ENCODE measurements around the gene MAP2K7. TPM values are rescaled to one million over a fixed set of nuclear protein-coding genes. Genes with fewer than 3 reads are reported as not detected.

The MAP2K7 gene
- total RNA-seq, 1 experiment from 2014 or later: 37.4 TPM

DNA sequence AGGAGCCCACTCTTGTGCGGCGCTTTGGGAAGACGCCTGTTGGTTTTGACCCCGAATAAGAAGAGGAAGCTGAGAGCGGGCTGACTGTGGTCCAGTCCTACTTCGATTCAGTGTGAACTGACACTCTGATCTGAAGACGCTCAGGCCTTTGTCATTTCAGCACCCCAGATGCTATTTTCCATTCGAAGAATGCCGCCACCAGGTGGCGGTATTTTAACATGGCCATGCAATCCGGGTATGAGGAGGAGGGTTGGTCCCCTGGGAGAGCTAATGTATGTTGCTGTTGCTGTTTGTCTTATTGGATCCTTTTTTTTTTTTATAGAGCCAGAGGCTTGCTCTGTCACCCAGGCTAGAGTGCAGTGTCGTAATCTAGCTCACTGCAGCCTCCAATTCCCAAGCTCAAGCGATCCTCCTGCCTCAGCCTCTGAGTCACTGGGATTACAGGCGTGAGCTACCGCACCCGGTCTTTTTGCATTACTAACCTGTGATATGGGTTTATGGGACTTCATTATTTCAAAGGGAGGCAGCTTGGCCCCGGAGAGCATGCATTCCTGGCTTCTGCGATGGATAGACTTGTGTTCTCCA lies 40.6 kb downstream of the MAP2K7 start:
- H3K36me3 ChIP-seq (ENCODE audit: control insufficient read depth, insufficient read depth, low read length): peaks cover 3% of the 10 kb centered on the region
- Mint-ChIP-seq H3K9me3 (ENCODE audit: unreplicated experiment) (no peaks in the 10 kb centered on the region), H3K27me3 (ENCODE audit: insufficient read depth, unreplicated experiment) (no peaks in the 10 kb centered on the region), H3K27ac (ENCODE audit: unreplicated experiment) (peak overlapping the region; percentile 95), H3K36me3 (ENCODE audit: insufficient read depth, unreplicated experiment) (peaks cover 60% of the 10 kb centered on the region), H3K4me1 (ENCODE audit: low read depth, unreplicated experiment) (peaks cover 6% of the 10 kb centered on the region), H3K4me3 (ENCODE audit: unreplicated experiment) (peak overlapping the region; percentile 92)
- ChIA-PET POLR2A (interaction anchor here (0.5 to 2.1 kb wide), 17 partner anchors 8 to 315 kb away, joined by 3 to 15 read pairs (median 4); partner anchors contain the start of genes CERS4, LRRC8E, PET100 and SNAPC2), CTCF (interaction anchor here (0.5 to 2.3 kb wide), 17 partner anchors 13 to 658 kb away, joined by 3 to 27 read pairs (median 5); partner anchors contain the start of genes ELAVL1, FBN3, MAP2K7 and SNAPC2)
- BruUV-seq (replicated peaks): TSS peak; percentile 87
- H3K4me1 ChIP-seq: no peaks in the 10 kb centered on the region; the same call in 1 of the 2 replicates
- intact Hi-C loops (cut with micrococcal nuclease; ENCODE audit: unreplicated experiment): loop anchor here (1.0 to 10.0 kb wide), 3 partner anchors 58 to 211 kb away; no protein-coding TSS in a partner anchor
- TF ChIP-seq, protein P1, sequence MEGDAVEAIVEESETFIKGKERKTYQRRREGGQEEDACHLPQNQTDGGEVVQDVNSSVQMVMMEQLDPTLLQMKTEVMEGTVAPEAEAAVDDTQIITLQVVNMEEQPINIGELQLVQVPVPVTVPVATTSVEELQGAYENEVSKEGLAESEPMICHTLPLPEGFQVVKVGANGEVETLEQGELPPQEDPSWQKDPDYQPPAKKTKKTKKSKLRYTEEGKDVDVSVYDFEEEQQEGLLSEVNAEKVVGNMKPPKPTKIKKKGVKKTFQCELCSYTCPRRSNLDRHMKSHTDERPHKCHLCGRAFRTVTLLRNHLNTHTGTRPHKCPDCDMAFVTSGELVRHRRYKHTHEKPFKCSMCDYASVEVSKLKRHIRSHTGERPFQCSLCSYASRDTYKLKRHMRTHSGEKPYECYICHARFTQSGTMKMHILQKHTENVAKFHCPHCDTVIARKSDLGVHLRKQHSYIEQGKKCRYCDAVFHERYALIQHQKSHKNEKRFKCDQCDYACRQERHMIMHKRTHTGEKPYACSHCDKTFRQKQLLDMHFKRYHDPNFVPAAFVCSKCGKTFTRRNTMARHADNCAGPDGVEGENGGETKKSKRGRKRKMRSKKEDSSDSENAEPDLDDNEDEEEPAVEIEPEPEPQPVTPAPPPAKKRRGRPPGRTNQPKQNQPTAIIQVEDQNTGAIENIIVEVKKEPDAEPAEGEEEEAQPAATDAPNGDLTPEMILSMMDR (IDR thresholded peaks at IDR 0.05; ENCODE audit: insufficient read depth in 1 of 2, low read depth in 1 of 2, low read length in 1 of 2, severe bottlenecking in 1 of 2, unreplicated experiment in 1 of 2): peak; percentile 77 to 87
- peak; percentile 87 to 88 for DNase-seq
- H3K9me3 ChIP-seq: no peaks in the 10 kb centered on the region
- no peaks in the 10 kb centered on the region for H3K27me3 ChIP-seq (replicated peaks; ENCODE audit: control insufficient read depth, insufficient read depth, low read length)
- peak overlapping the region; percentile 66 for H3K4me3 ChIP-seq (ENCODE audit: low read depth, low read length)

DNA sequence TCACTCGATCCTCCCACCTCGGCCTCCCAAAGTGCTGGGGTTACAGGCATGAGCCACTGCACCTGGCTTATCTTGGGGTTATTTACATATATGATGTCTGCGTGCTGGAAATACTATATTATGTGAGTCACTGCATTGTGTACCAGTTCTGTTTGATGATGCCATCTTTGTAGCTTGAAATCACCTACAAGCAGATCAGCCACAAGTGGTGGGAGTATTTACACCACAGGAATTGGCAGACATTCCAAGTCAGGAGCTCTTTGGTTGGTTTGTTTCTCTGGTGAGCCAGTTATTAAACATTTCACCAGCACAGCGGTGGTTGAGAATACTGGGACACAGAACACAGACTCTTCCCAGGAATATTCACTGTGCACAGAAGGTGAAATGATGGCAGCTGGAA lies 44.3 kb downstream of the MAP2K7 start:
- no peaks in the 10 kb centered on the region for H3K27me3 Mint-ChIP-seq (ENCODE audit: insufficient read depth, unreplicated experiment)
- H3K4me1 Mint-ChIP-seq (ENCODE audit: low read depth, unreplicated experiment): peaks cover 11% of the 10 kb centered on the region
- H3K4me1 ChIP-seq: no peaks in the 10 kb centered on the region; the same call in none of the 2 replicates
- H3K36me3 Mint-ChIP-seq (ENCODE audit: insufficient read depth, unreplicated experiment): peaks cover 30% of the 10 kb centered on the region
- TF ChIP-seq, protein P1 (IDR thresholded peaks at IDR 0.05; ENCODE audit: insufficient read depth in 1 of 2, low read depth in 1 of 2, low read length in 1 of 2, severe bottlenecking in 1 of 2, unreplicated experiment in 1 of 2): no peak
- intact Hi-C loops (cut with micrococcal nuclease; ENCODE audit: unreplicated experiment): loop anchor here (10.0 kb wide), 1 partner anchor 207 kb away; no protein-coding TSS in a partner anchor
- no peaks in the 10 kb centered on the region for H3K27me3 ChIP-seq (replicated peaks; ENCODE audit: control insufficient read depth, insufficient read depth, low read length)
- no peak overlapping the region for H3K27ac Mint-ChIP-seq (ENCODE audit: unreplicated experiment)
- H3K36me3 ChIP-seq (ENCODE audit: control insufficient read depth, insufficient read depth, low read length): no peaks in the 10 kb centered on the region
- no peaks in the 10 kb centered on the region for H3K9me3 ChIP-seq
- no peak for DNase-seq
- no TSS peak for BruUV-seq (replicated peaks)
- ChIA-PET POLR2A (no interaction called here), CTCF (no interaction called here)
- H3K4me3 Mint-ChIP-seq (ENCODE audit: unreplicated experiment): no peak overlapping the region
- no peak overlapping the region for H3K4me3 ChIP-seq (ENCODE audit: low read depth, low read length)
- no peaks in the 10 kb centered on the region for H3K9me3 Mint-ChIP-seq (ENCODE audit: unreplicated experiment)

DNA sequence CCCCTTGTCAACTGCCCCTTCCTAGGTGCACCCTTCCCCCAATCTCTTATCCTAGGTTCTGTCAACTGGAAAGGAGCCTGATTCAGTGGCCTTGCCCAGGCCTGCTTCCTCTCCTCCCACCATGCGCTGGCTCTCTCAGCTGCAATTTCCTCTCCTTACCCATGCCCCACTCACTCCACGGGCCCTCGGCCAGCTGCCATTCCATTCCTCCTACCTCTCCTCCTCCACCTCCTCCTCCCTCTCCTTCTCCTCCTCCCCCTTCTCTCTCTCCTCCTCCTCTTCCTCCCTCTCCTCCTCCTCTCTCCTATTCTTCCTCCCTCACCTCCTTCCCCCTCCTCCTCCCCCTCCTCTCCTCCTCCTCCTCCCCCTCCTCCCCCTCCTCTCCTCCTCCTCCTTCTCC lies 49.4 kb downstream of the MAP2K7 start:
- no peak overlapping the region for H3K4me3 ChIP-seq (ENCODE audit: low read depth, low read length)
- H3K36me3 ChIP-seq (ENCODE audit: control insufficient read depth, insufficient read depth, low read length): no peaks in the 10 kb centered on the region; the same call in 1 of the 2 replicates
- TF ChIP-seq, protein P1 (IDR thresholded peaks at IDR 0.05; ENCODE audit: insufficient read depth in 1 of 2, low read depth in 1 of 2, low read length in 1 of 2, severe bottlenecking in 1 of 2, unreplicated experiment in 1 of 2): no peak
- ChIA-PET POLR2A (interaction anchor here (0.6 kb wide), 1 partner anchor 24 kb away, joined by 15 read pairs; no protein-coding TSS in a partner anchor), CTCF (no interaction called here)
- no TSS peak for BruUV-seq (replicated peaks)
- no peaks in the 10 kb centered on the region for H3K27me3 Mint-ChIP-seq (ENCODE audit: insufficient read depth, unreplicated experiment)
- no peaks in the 10 kb centered on the region; the same call in 1 of the 2 replicates for H3K4me1 ChIP-seq
- no peak overlapping the region for H3K4me3 Mint-ChIP-seq (ENCODE audit: unreplicated experiment)
- H3K9me3 Mint-ChIP-seq (ENCODE audit: unreplicated experiment): no peaks in the 10 kb centered on the region
- peaks cover 31% of the 10 kb centered on the region for H3K36me3 Mint-ChIP-seq (ENCODE audit: insufficient read depth, unreplicated experiment)
- no peaks in the 10 kb centered on the region for H3K27me3 ChIP-seq (replicated peaks; ENCODE audit: control insufficient read depth, insufficient read depth, low read length)
- intact Hi-C loops (cut with micrococcal nuclease; ENCODE audit: unreplicated experiment): no loop called here
- peak overlapping the region; percentile 60 for H3K27ac Mint-ChIP-seq (ENCODE audit: unreplicated experiment)
- no peak for DNase-seq
- peaks cover 11% of the 10 kb centered on the region for H3K4me1 Mint-ChIP-seq (ENCODE audit: low read depth, unreplicated experiment)
- H3K9me3 ChIP-seq: no peaks in the 10 kb centered on the region
